ENCODE results near the gene GGACT.
"Not testable (repeated sequence)": the region's sequence is repeated elsewhere in the genome, so short reads cannot be mapped to it uniquely, and the experiment has no call there.

Gene GGACT

DNA sequence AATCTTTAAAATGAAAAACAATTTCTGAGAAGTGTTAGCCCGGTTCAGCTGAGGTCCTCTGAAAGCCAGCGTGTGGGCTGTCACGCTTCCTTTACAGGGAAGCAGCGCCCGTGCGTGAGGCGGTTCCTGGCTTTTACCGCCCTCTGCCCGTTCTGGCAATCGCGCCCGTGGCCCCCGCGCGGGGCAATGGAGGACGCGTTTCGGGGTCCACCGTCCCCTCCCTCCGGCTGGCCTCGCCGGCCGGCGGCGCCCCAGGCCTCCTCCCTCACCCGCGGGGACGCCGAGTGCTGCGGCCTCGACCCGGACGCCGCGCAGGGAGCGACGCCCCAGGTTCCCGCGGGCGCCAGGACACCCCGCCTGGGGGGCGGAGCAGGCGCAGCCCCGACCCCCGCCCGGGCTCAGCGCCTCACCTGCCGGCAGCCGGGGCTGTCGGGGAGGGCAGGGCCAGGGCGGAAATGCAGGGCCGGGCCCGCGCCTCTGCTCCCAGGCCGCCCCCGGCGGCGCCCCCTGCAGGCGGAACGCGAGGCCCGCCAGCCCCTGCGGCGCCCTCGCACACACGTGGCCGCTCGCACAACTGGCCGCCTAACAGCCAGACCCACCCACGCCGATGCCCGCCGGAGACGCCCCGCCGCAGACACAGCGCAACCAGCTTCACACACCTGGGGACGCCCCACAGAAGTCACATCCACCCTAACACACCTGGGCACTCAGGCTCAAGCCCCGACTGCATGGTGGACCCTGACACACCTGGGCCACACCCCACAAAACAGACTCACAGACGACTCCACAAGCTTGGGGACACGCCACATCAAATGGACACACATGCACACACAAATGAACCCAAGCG, at the start of gene GGACT:
GGACT (minus strand) TSS at position 459 of the 847 bp plus-strand sequence. CDS start 56,198 bp downstream, outside the sequence.
- DNase-seq (ENCODE audit: low spot score) = peak; percentile 51

DNA sequence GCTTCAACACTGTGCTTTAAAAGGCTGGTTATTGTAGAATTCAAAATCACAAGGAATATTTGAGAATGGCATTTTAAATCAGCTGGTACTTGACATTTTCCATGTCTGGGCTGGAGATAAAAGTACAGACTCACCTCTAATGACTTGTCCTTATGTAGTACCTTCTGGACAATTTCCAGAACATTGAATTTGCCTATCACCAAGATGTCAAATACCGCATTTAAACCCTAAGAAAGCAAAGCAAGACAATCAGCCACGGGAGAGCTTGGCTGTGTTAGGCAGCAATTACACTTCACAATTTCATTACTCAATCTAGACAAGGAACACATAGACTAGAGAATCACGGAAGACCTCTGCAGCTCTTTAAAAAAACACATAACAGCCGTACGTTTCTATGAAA, 49.2 kb upstream of the GGACT start:
- DNase-seq (ENCODE audit: low spot score) = no peak

DNA sequence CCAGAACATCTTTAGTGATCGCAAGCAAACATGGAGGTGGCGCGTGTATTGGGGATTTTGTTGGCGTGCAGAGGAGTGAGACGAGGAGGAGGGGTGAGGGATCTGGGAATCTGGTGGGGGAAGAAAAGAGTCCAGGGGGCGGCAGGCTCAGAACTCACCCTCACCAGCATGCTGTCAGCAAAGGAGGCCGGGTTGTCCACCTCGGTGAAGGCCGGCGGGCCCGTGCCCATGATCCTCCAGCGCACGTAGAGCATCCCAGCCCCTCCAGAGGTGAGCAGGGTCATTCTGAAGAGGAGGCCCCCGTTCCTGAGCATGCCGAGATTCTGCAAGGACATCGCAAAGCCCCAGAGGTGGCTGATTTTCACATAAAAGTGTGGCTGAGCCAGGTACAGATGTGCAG, 48.8 kb upstream of the GGACT start:
- DNase-seq (ENCODE audit: low spot score) = no peak

DNA sequence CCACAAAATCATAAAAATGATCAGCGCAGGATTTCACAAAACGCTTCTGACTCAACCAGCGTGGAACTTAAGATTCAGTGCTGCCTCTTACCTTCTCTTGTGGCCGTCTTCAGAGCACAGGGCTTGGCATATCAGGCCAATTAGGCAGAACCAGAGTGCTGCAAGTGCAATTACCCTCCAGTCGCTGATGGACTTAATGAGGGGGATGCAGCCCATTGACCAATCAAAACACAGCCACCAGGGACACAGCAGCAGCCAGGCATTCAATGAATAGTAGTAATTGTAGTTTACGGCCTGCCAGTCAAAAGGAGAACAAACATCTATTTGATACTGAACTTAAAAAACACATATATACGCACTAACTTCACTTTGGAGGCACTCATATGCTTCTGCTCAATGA, 47.9 kb upstream of the GGACT start:
- DNase-seq (ENCODE audit: low spot score) = no peak

DNA sequence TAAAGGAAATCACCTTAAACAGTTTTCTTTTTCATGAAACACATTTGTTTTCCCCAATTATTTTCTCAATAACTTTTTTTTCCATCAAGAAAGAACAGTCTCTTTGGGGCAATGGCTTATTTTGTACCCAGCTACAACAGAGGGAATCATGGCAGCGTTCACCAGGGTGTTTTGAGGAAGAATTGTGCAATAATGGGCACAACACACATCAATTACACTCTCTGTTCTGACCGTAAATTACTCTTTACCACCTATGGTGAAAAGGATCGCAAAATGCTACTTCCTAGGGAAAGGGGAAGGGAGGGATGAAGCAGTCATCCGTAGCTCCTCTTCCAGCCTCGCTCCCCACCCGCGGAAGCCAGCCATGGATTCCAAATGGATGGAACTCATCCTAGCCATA, 47.4 kb upstream of the GGACT start:
- DNase-seq (ENCODE audit: low spot score) = no peak

DNA sequence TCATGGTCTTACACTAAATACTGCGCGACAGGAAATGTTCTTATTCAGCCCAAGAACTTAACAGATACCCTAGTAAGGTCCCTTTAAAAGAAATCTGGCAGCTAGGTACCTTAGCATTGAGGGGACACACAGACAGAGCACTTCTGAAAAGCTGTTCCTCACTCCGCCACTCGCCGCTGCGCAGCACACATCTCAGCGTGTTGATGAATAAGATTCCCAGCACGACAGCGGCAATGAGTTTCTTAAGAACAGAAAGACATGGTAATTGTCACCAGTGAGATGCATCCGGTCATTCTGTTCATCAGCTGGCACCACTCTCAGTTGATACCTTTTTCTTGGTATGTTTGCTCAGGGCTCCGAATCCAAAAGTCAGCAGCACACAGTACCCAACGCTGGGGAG, 46.1 kb upstream of the GGACT start:
- DNase-seq (ENCODE audit: low spot score) = no peak

DNA sequence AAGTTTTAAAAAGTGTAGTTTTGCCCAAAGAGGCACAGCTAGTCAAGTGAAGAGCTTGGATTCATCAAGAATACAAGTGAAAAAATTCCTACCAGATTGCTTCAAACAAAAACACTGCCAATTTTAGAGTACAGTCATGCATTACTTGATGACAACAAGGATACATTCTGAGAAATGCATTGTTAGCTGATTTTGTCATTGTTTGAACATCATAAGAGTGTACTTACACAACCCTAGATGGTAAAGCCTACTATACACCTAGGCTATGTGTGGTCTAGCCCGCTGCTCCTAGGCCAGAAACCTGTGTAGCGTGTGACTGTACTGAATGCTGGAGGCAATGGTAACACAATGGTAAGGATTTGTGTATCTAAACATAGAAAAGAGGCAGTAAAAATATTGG, 44.9 kb upstream of the GGACT start:
- no peak for DNase-seq (ENCODE audit: low spot score)

DNA sequence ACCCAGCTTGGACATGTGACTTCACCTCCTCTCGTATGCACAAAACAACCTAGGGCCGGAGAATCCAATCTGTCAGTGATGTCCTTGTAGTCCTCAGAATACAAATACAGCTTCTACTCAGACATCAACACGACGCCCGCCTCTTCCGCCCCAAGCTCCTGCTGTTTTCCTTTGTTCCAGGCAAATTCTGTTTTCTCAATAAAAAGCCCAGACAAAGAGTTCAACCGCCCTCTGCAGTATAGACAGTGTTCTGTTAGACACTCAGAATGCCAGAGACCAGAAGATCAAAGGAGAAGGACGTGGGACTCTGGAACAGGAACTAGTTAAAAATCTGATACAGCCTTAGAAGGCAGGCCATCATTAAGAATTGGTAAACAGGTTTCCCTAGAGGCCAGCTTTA, 42.0 kb upstream of the GGACT start:
- DNase-seq (ENCODE audit: low spot score) = no peak

DNA sequence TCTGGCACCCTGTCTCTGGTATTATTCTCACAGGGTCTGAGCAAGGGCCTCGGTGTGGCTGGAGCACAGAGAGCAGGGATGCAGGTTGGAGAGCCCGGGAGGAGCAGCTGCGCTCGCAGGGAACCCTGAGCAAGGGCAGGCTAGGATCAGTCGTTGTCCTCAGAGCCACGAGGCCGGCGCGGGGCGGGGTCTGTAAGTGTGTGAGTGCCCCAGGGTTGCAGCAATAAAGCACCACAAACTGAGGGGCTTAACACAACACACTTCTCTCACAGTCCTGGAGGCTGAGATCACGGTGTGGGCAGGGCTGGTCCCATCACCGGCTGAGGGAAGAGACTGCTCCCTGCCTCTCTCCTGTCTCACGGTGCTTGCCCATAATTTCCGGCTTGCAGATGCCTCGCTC, 38.5 kb upstream of the GGACT start:
- no peak for DNase-seq (ENCODE audit: low spot score)

DNA sequence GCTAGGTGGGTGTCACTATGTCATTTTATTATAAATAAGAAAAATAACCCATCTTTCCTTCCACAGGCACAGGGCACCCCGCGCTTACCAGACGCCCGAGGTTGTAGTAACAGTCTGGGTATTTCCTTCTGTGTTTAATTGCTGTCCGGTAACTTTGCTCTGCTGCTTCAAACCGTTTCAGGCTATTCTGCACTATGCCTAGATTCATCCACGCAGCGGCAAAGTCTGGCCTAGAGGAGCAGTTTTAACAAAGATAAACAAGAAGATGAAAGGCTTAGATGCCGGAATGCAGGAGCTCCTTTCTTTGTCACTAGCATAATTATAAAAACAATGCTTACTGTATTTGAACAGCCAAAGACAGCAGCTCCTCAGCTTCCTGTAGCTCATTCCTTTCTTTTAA, 36.9 kb upstream of the GGACT start:
- DNase-seq (ENCODE audit: low spot score) = no peak

DNA sequence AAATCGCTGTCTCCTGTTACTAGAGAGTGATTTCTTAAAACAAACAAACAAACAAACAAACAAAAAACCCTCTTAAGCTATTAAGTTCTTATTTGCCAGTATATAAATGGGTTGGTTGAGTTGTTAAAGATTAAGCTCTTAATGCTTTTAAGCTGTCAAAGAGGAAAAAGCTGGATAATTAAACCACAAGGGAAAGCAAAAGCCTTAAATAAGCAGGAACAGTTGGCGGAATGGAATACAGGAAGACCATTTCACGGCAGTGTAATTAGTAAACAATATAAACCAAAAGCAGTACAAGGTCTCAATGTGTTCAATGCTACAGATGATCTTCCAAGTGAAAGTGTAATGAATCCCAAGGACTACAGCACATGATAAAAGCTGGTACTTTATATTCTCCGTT, 32.2 kb upstream of the GGACT start:
- DNase-seq (ENCODE audit: low spot score) = no peak

DNA sequence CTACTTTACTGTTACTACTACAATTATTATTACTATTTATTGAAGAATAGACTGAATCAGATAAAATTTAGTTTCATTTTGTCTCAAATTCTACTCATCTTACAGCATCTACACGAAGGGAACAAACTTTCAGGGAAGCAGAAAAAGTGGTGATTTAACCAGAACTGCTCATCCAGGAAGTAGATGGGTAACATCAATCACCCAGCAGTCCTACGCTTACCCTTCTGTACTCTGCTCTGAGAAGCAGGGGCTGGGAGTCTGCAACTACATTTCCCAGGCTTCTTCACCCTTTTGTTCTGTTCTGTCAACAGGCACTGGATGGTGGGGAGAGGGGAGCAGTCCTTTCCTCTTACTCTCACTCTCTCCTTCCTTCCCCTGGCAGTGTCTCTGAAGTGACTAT, 31.4 kb upstream of the GGACT start:
- DNase-seq (ENCODE audit: low spot score) = no peak

DNA sequence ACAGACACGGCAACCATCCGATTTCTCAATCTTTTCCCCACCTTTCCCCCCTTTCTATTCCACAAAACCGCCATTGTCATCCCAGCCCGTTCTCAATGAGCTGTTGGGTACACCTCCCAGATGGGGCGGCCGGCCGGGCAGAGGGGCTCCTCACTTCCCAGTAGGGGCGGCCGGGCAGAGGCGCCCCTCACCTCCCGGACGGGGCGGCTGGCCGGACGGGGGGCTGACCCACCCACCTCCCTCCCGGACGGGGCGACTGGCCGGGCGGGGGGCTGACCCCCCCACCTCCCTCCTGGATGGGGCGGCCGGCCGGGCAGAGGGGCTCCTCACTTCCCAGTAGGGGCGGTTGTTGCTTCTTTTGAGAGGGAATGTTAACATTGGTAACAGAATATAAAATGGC, 30.3 kb upstream of the GGACT start:
- DNase-seq (ENCODE audit: low spot score) = not testable (repeated sequence)

DNA sequence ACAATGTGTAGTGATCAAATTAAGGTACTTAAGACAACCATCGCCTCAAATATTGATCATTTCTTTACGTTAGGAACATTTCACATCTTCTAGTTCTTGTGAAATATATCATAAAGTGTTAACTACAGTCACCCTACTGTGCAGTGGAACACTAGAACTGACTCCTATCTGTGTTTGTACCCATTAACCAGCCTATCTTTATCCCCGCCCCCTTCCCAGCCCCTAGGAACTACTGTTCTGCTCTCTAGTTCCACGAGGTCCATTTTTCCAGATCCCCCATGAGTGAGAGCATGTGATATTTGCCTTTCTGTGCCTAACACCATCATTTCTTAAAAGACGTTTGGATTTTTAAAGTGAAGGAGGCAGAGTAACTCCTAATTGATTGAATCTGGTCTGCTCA, 24.4 kb upstream of the GGACT start:
- DNase-seq (ENCODE audit: low spot score) = no peak

DNA sequence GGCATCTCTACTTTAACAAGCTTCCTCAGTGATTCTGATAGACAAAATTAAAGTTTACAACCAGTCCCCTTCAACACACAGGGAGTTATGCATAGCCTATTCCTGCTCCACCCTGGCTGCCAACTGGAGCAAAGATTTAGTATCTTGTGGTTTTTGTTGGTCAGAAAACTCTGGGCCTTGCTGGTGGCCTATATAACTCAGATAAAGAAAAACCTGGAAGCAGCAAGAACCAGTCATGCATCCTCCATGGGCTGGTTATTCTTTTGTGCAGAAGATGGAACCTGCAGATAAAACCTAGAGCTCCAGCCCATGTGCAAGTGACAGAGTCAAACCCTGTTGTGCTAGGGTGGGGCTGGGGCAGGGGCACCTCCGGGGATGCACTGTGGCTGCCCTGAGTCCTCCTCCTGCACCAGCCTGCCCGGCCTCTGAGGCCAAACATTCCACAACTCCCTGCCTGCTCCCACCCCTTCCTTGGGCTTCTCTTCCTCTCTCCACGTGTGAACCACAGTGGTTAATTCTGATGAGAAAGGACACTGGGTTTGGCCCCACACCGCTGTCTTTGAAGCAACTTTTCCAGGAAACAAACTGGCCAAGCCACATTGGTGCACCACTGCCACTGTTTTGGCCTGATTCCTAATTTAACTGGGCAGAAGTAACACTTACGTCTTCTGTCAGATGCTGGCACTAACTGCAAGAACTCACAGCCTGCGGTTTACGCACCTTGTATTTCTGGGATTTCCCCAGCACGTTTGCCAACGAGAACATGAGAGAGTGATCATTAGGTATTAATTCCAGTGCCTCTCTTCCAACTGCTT, 23.3 kb upstream of the GGACT start:
- DNase-seq (ENCODE audit: low spot score) = no peak

DNA sequence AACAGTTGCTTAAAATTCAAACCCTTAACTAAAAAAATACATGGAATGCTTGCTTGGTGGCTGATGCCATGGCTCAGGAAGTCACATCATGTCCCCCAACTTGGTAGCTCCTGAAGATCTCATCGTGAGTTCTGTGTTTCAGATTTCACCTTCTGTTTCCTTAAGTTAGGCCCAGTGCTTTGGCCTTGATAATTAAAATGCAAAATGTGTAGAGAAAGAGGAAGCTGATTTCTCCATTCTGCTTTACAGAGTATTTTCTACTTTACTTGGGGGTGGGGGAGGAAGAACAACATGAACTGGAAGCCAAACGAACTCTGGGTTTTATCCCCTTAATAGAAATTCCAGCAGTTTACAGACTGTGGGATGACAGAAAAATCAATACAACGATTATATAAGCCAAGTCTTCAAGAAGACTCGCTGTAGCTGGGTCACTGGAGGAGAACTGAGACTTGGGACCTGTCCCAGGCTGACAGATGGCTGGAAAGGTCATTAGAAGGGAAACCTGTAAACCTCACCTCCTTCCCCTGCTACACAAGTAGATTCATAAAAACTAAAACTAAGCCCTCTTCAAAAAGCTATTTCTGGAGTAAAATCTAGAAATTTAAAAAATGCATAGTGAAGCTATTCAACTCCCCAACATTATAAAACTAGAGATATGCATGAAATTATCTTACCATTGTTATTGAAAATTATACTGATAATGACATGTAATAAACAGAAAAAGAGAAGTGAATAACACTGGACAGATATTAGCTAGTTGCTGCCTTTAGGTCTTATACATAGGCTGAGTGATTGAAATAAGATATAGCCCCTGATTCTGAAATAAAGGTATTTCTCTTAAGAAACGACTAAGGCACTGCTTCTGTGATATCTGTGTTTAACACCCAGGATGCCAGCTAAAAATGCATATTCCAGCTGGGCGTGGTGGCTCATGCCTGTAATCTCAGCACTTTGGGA, 22.1 kb upstream of the GGACT start:
- no peak for DNase-seq (ENCODE audit: low spot score)

DNA sequence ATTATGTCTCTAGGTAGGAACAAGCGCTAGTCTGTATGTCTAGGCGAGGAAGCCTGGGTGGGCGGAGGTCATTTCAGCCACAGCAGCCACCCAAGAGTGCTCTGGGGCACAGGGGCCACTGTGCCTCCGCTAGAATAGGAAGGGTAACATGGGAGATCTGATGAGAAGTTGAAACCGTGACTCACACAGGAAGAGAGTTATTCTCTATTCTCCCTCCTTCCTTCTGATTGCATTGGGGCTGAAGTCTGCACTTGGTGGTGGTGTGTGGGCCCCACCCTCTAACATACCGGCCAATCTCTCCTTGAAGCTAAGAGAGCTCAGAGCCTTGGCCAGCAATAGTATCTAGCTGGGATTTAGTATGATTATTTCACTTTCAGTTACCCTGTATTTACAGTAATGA, 20.3 kb upstream of the GGACT start:
- DNase-seq (ENCODE audit: low spot score) = no peak

DNA sequence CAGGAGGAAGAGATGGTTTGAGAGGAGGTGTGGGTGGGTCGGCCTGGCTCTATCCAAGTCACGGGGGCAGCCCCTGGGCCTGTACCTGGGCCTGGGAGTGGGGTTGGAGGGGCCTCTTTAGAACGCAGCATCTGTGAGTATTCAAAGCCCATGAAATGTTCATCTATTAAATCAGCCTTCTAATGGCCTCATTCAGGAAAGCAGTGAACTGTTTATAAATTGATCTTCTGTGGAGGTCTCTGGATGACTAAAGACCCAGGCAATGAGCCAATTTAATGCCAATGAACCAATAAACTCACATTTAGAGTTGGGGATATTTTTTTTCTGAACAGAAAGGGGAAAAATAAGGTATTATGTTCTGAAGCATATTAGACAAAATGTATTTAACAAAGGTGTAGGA, 19.9 kb upstream of the GGACT start:
- no peak for DNase-seq (ENCODE audit: low spot score)

DNA sequence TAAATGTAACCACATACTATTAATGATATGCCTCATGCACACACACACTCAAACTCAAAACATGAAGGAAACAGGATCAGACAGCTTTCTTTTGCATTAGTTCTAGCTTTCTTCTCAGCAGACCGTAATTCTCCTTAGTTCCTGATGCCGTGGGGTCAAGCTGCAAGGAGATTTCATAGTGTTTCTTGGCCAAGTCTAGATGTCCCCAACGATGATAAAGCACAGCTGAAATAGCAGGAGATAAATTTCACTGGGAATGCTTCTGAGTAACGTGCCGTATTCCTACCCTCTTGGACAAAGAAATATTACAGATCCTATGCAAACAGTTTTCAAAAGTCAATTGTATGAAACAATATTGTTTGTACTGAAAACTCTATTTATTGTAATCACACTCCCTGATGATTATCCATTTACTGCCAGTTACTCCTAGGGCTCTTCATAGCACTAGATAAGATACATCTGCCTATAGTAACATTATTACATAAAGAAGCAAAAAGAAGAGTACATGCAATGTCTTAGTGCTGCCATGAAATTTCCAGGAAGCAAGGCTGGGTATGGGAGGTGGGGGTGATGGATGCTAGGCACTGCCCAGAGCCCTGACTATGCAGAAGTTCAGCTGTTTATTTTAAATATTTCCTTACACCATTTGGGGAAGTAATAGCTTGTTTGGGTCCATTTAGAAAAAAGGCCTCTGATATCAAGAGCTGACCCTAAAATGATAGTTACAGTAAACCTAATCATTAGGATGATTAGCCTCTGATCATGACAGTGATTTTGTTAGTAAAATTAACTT, 16.5 kb upstream of the GGACT start:
- no peak for DNase-seq (ENCODE audit: low spot score)

DNA sequence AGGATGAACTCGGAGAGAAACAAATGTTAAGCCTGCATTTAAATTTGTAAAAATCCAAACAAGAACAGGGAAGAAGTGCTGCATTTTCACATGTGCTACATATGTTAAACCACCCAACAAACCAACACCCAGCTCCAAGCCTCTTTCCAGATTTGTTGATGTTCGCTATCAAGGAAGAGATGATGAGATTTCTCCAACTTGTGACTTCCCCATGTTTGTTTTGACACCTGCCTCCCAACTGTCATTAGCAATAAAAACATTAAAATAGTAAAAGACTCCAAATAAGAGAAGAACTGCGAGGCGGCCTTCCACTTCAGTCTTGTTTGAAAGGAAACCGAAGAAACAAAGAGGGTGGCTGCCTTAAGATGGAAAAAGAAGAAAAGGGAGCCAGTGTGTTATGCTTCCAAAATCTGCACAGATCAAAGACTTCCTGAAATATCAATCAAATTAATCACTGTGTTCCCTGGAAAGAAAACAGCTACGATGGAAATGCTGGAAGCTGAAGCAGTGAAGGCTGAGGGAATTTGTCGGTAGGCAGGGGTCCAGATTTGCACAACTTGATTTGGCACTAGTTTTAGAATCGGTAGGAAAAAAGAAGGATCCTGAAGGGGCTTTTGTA, 14.0 kb upstream of the GGACT start:
- DNase-seq (ENCODE audit: low spot score) = no peak

DNA sequence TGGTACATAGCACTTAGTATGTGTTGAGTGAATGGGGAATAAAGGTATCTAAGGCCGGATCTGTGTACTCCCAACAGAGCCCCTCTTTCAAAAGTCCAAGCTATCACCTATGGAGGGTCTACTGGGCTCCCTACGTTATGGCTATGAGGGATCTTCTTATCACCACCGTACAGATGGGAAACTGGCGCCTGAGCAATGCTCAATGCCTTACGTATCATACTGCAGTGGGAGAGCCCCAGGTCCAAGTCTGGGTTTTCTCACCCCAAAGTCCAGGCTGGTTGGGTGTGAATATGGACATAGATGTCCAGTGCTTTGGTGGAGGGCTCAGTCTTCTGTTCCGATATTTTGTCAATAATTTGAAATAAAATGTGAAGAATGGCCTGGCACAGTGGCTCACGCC, 13.1 kb upstream of the GGACT start:
- DNase-seq (ENCODE audit: low spot score) = no peak
